H1 (cell line): Measurements from ENCODE around the gene ARMS2. TPM values are rescaled to one million over a fixed set of nuclear protein-coding genes. Genes with fewer than 3 reads are reported as not detected.

Experiments
- CTCF ChIA-PET: fragments of 300-600 bp; sonication (Branson Sonifier 250); formaldehyde crosslinking; loops from one replicate; lab custom pipeline; 2021; ENCODE audit not compliant: partially characterized antibody; lab: Charles Lee
- POLR2A ChIA-PET: fragments of 300-600 bp; sonication (Branson Sonifier 250); formaldehyde crosslinking; loops from one replicate; lab custom pipeline; 2021; ENCODE audit warnings: inconsistent platforms; ENCODE audit not compliant: partially characterized antibody; lab: Charles Lee
- DNase-seq, 2 experiments: peaks; one replicate each; pipeline versions ENCODE4 v3.0.0 to v3.0.0-alpha.2; 2010 to 2022; ENCODE audit warnings: low spot score in 2 of 2, low read depth in 1 of 2, mixed read lengths in 1 of 2
- FAIRE-seq: peaks from 2 replicates; lab custom pipeline; 2011; peaks lifted over from hg19 to GRCh38; lab: Jason Lieb, UNC
- H2AFZ ChIP-seq: 2 replicates; pipeline ENCODE4 v1.8.1; 2012; ENCODE audit warnings: low read length, inconsistent platforms
- H2AK5ac ChIP-seq: 2 replicates; pipeline ENCODE4 v1.6.1; 2013; ENCODE audit warnings: low read depth, low read length
- H2BK120ac ChIP-seq: replicated peaks from 2 replicates; pipeline ENCODE3; 2013; ENCODE audit warnings: low read depth, low read length, inconsistent platforms
- H2BK12ac ChIP-seq: 2 replicates; pipeline ENCODE4 v1.6.1; 2013; ENCODE audit warnings: low read depth, low read length
- H2BK15ac ChIP-seq: 2 replicates; pipeline ENCODE4 v1.6.1; 2013; ENCODE audit warnings: low read length
- H2BK20ac ChIP-seq: 2 replicates; pipeline ENCODE4 v1.6.1; 2013; ENCODE audit warnings: low read length
- H2BK5ac ChIP-seq: 2 replicates; pipeline ENCODE4 v1.6.1; 2013; ENCODE audit warnings: low read depth, low read length
- H3K14ac ChIP-seq: 2 replicates; pipeline ENCODE4 v1.6.1; 2013; ENCODE audit warnings: inconsistent platforms; ENCODE audit not compliant: insufficient read length
- H3K18ac ChIP-seq: 2 replicates; pipeline ENCODE4 v1.6.1; 2013; ENCODE audit warnings: low read length; ENCODE audit errors: extremely low read depth
- H3K23ac ChIP-seq: 2 replicates; pipeline ENCODE4 v1.6.1; 2013; ENCODE audit warnings: inconsistent platforms; ENCODE audit not compliant: insufficient read length
- H3K23me2 ChIP-seq: 2 replicates; pipeline ENCODE4 v1.6.1; 2013; ENCODE audit warnings: low read depth, low read length
- H3K27ac ChIP-seq: 2 replicates; pipeline ENCODE4 v1.6.1; 2011; ENCODE audit warnings: low read depth, low read length, inconsistent platforms
- H3K27me3 ChIP-seq, 4 experiments: replicated peaks in 1 of 4; 1 replicate in 1 of 4; 2 replicates in 3 of 4; pipeline versions ENCODE4 v1.6.1 to v1.8.1; 2011 to 2013; ENCODE audit warnings: low read length in 3 of 4, mild to moderate bottlenecking in 3 of 4, inconsistent platforms in 2 of 4, mixed read lengths in 2 of 4, moderate library complexity in 1 of 4; ENCODE audit not compliant: control insufficient read depth in 3 of 4, insufficient read depth in 3 of 4; ENCODE audit errors: extremely low read depth in 1 of 4
- H3K36me3 ChIP-seq, 4 experiments: 2 replicates each; pipeline versions ENCODE4 v1.6.1 to v1.8.1; 2011 to 2013; ENCODE audit warnings: mild to moderate bottlenecking in 4 of 4, low read length in 3 of 4, moderate library complexity in 2 of 4, control low read depth in 1 of 4, inconsistent platforms in 1 of 4; ENCODE audit not compliant: insufficient read depth in 4 of 4, control insufficient read depth in 2 of 4
- H3K4ac ChIP-seq: replicated peaks from 2 replicates; pipeline ENCODE3; 2013; ENCODE audit warnings: low read length, low read depth, mixed read lengths, inconsistent platforms; ENCODE audit not compliant: insufficient read length
- H3K4me1 ChIP-seq, 4 experiments: replicated peaks in 1 of 4; 1 replicate in 1 of 4; 2 replicates in 3 of 4; pipeline versions ENCODE4 v1.6.1 to v1.8.1; 2011 to 2013; ENCODE audit warnings: low read length in 3 of 4, inconsistent platforms in 2 of 4, mixed read lengths in 1 of 4; ENCODE audit not compliant: insufficient read depth in 4 of 4, control insufficient read depth in 3 of 4
- H3K4me2 ChIP-seq, 2 experiments: 2 replicates each; pipeline versions ENCODE4 v1.6.1 to v1.8.1; 2011 to 2013; ENCODE audit warnings: low read depth in 2 of 2, low read length in 2 of 2, control low read depth in 1 of 2, inconsistent platforms in 1 of 2, mild to moderate bottlenecking in 1 of 2; ENCODE audit not compliant: insufficient read depth in 1 of 2
- H3K4me3 ChIP-seq, 4 experiments: fragments of 200-600, 300-600 bp in 1 of 4; sonication (generic), shearing (Covaris generic), sonication (Bioruptor Twin) in 1 of 4; 2 replicates each; pipeline versions ENCODE4 v1.5.1 to v1.8.1; 2011 to 2016; ENCODE audit warnings: low read length in 4 of 4, low read depth in 3 of 4, control low read depth in 2 of 4, inconsistent platforms in 2 of 4, mild to moderate bottlenecking in 2 of 4, mixed read lengths in 1 of 4, moderate library complexity in 1 of 4; ENCODE audit not compliant: insufficient read depth in 2 of 4; ENCODE audit errors: extremely low read depth in 1 of 4
- H3K56ac ChIP-seq: replicated peaks from 2 replicates; pipeline ENCODE3; 2013; ENCODE audit warnings: low read depth, mild to moderate bottlenecking, mixed read lengths, low read length, inconsistent platforms; ENCODE audit not compliant: insufficient read length
- H3K79me1 ChIP-seq: 2 replicates; pipeline ENCODE4 v1.6.1; 2013; ENCODE audit warnings: low read depth, low read length, control low read depth
- H3K79me2 ChIP-seq, 2 experiments: 2 replicates each; pipeline versions ENCODE4 v1.6.1 to v1.8.1; 2012 to 2013; ENCODE audit warnings: low read length in 2 of 2, mild to moderate bottlenecking in 2 of 2, inconsistent platforms in 1 of 2; ENCODE audit not compliant: insufficient read depth in 2 of 2, control insufficient read depth in 1 of 2
- H3K9ac ChIP-seq, 4 experiments: replicated peaks in 1 of 4; 1 replicate in 1 of 4; 2 replicates in 3 of 4; pipeline versions ENCODE4 v1.6.1 to v1.8.1; 2011 to 2013; ENCODE audit warnings: low read depth in 3 of 4, low read length in 3 of 4, control low read depth in 2 of 4, mild to moderate bottlenecking in 2 of 4, moderate library complexity in 2 of 4, inconsistent platforms in 1 of 4; ENCODE audit errors: extremely low read depth in 1 of 4
- H3K9me3 ChIP-seq, 2 experiments: 2 replicates each; pipeline versions ENCODE4 v1.6.1 to v1.8.1; 2012 to 2013; ENCODE audit warnings: mild to moderate bottlenecking in 2 of 2, moderate library complexity in 2 of 2, control low read depth in 1 of 2, inconsistent platforms in 1 of 2, low read depth in 1 of 2, low read length in 1 of 2, mixed read lengths in 1 of 2; ENCODE audit not compliant: insufficient read depth in 2 of 2
- H4K20me1 ChIP-seq, 2 experiments: replicated peaks in 1 of 2; 2 replicates each; pipeline versions ENCODE3 to v1.8.1; 2011 to 2013; ENCODE audit warnings: inconsistent platforms in 2 of 2, low read length in 2 of 2, mild to moderate bottlenecking in 1 of 2; ENCODE audit not compliant: insufficient read depth in 2 of 2, control insufficient read depth in 1 of 2
- H4K5ac ChIP-seq: 2 replicates; pipeline ENCODE4 v1.6.1; 2013; ENCODE audit warnings: low read length, low read depth, mixed read lengths, inconsistent platforms; ENCODE audit not compliant: insufficient read length
- H4K8ac ChIP-seq: 2 replicates; pipeline ENCODE4 v1.8.0; 2013; ENCODE audit warnings: mild to moderate bottlenecking, moderate library complexity, low read length, inconsistent platforms; ENCODE audit not compliant: insufficient read depth; ENCODE audit errors: extremely low read depth
- H4K91ac ChIP-seq: replicated peaks from 2 replicates; pipeline ENCODE3; 2013; ENCODE audit warnings: low read length, mixed read lengths, inconsistent platforms; ENCODE audit not compliant: insufficient read length
- CTCF ChIP-seq, 3 experiments: IDR thresholded peaks; 1 replicate in 2 of 3; 2 replicates in 1 of 3; pipeline versions ENCODE4 v1.5.1 to v1.6.1; 2011; ENCODE audit warnings: low read length in 3 of 3, mild to moderate bottlenecking in 3 of 3, inconsistent platforms in 2 of 3, low read depth in 1 of 3, moderate library complexity in 1 of 3; ENCODE audit not compliant: insufficient read depth in 1 of 3; ENCODE audit errors: control extremely low read depth in 1 of 3
- RAD21 ChIP-seq, 2 experiments: IDR thresholded peaks in 1 of 2; conservative IDR thresholded peaks in 1 of 2; 2 replicates each; pipeline ENCODE4 v1.6.1; 2011; ENCODE audit warnings: low read depth in 2 of 2, low read length in 2 of 2, improper control_type of control experiment in 1 of 2, inconsistent platforms in 1 of 2, mild to moderate bottlenecking in 1 of 2, moderate library complexity in 1 of 2
- SUZ12 ChIP-seq: fragments of 200-600 bp; sonication (generic); IDR thresholded peaks from 2 replicates; pipeline ENCODE4 v1.6.1; 2012; ENCODE audit warnings: mild to moderate bottlenecking, inconsistent platforms, low read length, moderate library complexity, mixed read lengths
- WGBS, 2 experiments: shearing (Covaris generic) in 1 of 2; methylation state at CpG; one replicate each; pipeline versions ENCODE4 v1.1.6 to v1.1.7; 2013 to 2015; ENCODE audit warnings: low lambda C conversion rate in 2 of 2, mixed read lengths in 2 of 2, inconsistent platforms in 1 of 2, low coverage in 1 of 2, missing lambda C conversion rate in 1 of 2; ENCODE audit not compliant: insufficient replicate concordance in 2 of 2, insufficient coverage in 1 of 2, insufficient read length in 1 of 2; ENCODE audit errors: extremely low coverage in 1 of 2, missing lambda C conversion rate in 1 of 2; 5-methylcytosine and 5-hydroxymethylcytosine counted together
- polyA plus RNA-seq, 7 experiments: library from polyadenylated mRNA; depleted of rRNA in 3 of 7; stranded (reverse) in 5 of 7; unstranded in 2 of 7; fragments of >200 nt in 5 of 7; fragments of 200-250 nt in 2 of 7; gene quantifications; 1 replicate in 5 of 7; 2 replicates in 1 of 7; 4 replicates in 1 of 7; pipeline versions ENCODE4 v1.2.1 to v1.2.3, GENCODE V29; 2011 to 2013; ENCODE audit warnings: missing spikeins in 2 of 7, mixed read lengths in 2 of 7
- total RNA-seq: library from RNA; stranded (reverse); fragmentation: NEBNext Ultra II Directional; extraction: Animal tissue kit (Norgen Biotek cat#: 25700); gene quantifications from 2 replicates; pipeline ENCODE4 v1.2.1, GENCODE V29; 2021

Gene ARMS2
- total and polyA plus RNA-seq, 2 of the 8 experiments (the other 6 are each of a cell fraction or from before 2014, with no cell fraction given) = not detected

GRCh38 chr10:122435212-122435827 lies 19.1 kb upstream of the ARMS2 start:
- ChIA-PET POLR2A (interaction anchor here (0.9 to 1.3 kb wide), 2 partner anchors 136 to 167 kb away, joined by 3 read pairs; no protein-coding TSS in a partner anchor), CTCF (interaction anchor here (0.7 to 4.7 kb wide), 50 partner anchors 12 to 1569 kb away, joined by 3 to 85 read pairs (median 4); partner anchors contain the start of genes ARMS2, BTBD16 and PLEKHA1)
- H3K36me3 ChIP-seq = peaks cover 0 to 2% (median 0%) of the 10 kb centered on the region in 4 experiments; a peak in 2 of 8 replicates
- no peak overlapping the region for H2BK15ac ChIP-seq
- no peak overlapping the region for H2AFZ ChIP-seq
- no peak overlapping the region for H3K18ac ChIP-seq
- 50% methylated on average over 3 of the region's 3 CpGs; no CpG with 5 or more reads in 1 of the 2 experiments for WGBS, 2 experiments
- no peaks in the 10 kb centered on the region for H3K23me2 ChIP-seq
- no peaks in the 10 kb centered on the region for H3K79me1 ChIP-seq
- H2BK12ac ChIP-seq = no peak overlapping the region
- no peak overlapping the region for H4K5ac ChIP-seq
- no peak overlapping the region for H2BK5ac ChIP-seq
- no peak overlapping the region for H4K91ac ChIP-seq
- H4K8ac ChIP-seq = no peak overlapping the region
- FAIRE-seq = no peak
- H2AK5ac ChIP-seq = no peak overlapping the region
- H3K27me3 ChIP-seq = no peaks in the 10 kb centered on the region
- no peak overlapping the region for H3K4me3 ChIP-seq
- H3K9ac ChIP-seq = no peak overlapping the region
- no peak overlapping the region for H3K14ac ChIP-seq
- no peak for DNase-seq
- H3K4ac ChIP-seq = no peak overlapping the region
- no peaks in the 10 kb centered on the region for H3K4me1 ChIP-seq
- H3K27ac ChIP-seq = no peak overlapping the region
- H2BK20ac ChIP-seq = no peak overlapping the region
- H3K23ac ChIP-seq = no peak overlapping the region
- no peaks in the 10 kb centered on the region for H3K79me2 ChIP-seq
- H3K4me2 ChIP-seq = no peak overlapping the region
- no peaks in the 10 kb centered on the region; a peak in 1 of 4 replicates for H3K9me3 ChIP-seq
- no peak overlapping the region for H2BK120ac ChIP-seq
- TF ChIP-seq CTCF (IDR thresholded peaks at IDR 0.05; ENCODE audit: control extremely low read depth in 1 of 3, insufficient read depth in 1 of 3, low read depth in 1 of 3, low read length in 3 of 3) = peak in 2 of 3 experiments; percentile 41; a peak in 2 of 4 replicates
- TF ChIP-seq SUZ12 = no peak
- TF ChIP-seq RAD21 (IDR thresholded peaks at IDR 0.05 in 1 of 2, conservative IDR thresholded peaks at IDR 0.05 in 1 of 2; ENCODE audit: low read depth in 2 of 2, low read length in 2 of 2) = peak; percentile 63 to 73
- no peaks in the 10 kb centered on the region for H4K20me1 ChIP-seq
- no peak overlapping the region for H3K56ac ChIP-seq
